ENCODE data around the gene MASTL.

The MASTL gene

GRCh38 chr10:27169849-27170248 lies 14.7 kb downstream of the MASTL start:
- no peaks in the 10 kb centered on the region for H4K20me1 ChIP-seq (ENCODE audit: insufficient read depth, low read length)
- H2AFZ ChIP-seq (ENCODE audit: low read depth, low read length), result no peak overlapping the region
- H3K4me1 ChIP-seq (ENCODE audit: insufficient read depth, low read length), result no peaks in the 10 kb centered on the region
- no peaks in the 10 kb centered on the region for H3K27me3 ChIP-seq (ENCODE audit: insufficient read depth, low read length, poor library complexity)
- TF ChIP-seq EZH2 (IDR thresholded peaks at IDR 0.05; ENCODE audit: borderline replicate concordance, low read depth, low read length, severe bottlenecking), result no peak
- H3K9me3 ChIP-seq (ENCODE audit: insufficient read depth, low read length, severe bottlenecking), result no peaks in the 10 kb centered on the region
- H3K4me2 ChIP-seq (ENCODE audit: insufficient read depth, low read length), result no peak overlapping the region
- ATAC-seq (ENCODE audit: insufficient read depth, low read depth), result no peak
- no peak for DNase-seq
- no peak overlapping the region for H3K27ac ChIP-seq (ENCODE audit: low read length)
- H3K9ac ChIP-seq (ENCODE audit: low read depth, low read length), result no peak overlapping the region
- H3K4me3 ChIP-seq (ENCODE audit: low read depth in 1 of 2, low read length in 2 of 2), result no peak overlapping the region
- no peaks in the 10 kb centered on the region for H3K79me2 ChIP-seq (ENCODE audit: insufficient read depth, low read length)
- peaks cover 91% of the 10 kb centered on the region for H3K36me3 ChIP-seq (ENCODE audit: insufficient read depth, low read length)

- no peaks in the 10 kb centered on the region for H3K4me1 ChIP-seq (ENCODE audit: insufficient read depth, low read length)
- no peak for ATAC-seq (ENCODE audit: insufficient read depth, low read depth)
- H3K9ac ChIP-seq (ENCODE audit: low read depth, low read length), result no peak overlapping the region
Observed at GRCh38 chr10:27188259-27188658, 33.1 kb downstream of the MASTL start.

GRCh38 chr10:27188897-27189296 lies 33.7 kb downstream of the MASTL start:
- TF ChIP-seq EZH2 (IDR thresholded peaks at IDR 0.05; ENCODE audit: borderline replicate concordance, low read depth, low read length, severe bottlenecking) (no peak), CTCF (IDR thresholded peaks at IDR 0.05; ENCODE audit: borderline replicate concordance, extremely low read depth, low read length, poor library complexity, severe bottlenecking) (no peak)
- DNase-seq, result no peak
- H3K4me3 ChIP-seq (ENCODE audit: low read depth in 1 of 2, low read length in 2 of 2), result no peak overlapping the region
- no peaks in the 10 kb centered on the region for H3K4me1 ChIP-seq (ENCODE audit: insufficient read depth, low read length)
- no peak overlapping the region for H2AFZ ChIP-seq (ENCODE audit: low read depth, low read length)
- no peaks in the 10 kb centered on the region for H3K79me2 ChIP-seq (ENCODE audit: insufficient read depth, low read length)
- no peaks in the 10 kb centered on the region for H3K9me3 ChIP-seq (ENCODE audit: insufficient read depth, low read length, severe bottlenecking)
- H4K20me1 ChIP-seq (ENCODE audit: insufficient read depth, low read length), result no peaks in the 10 kb centered on the region
- no peak overlapping the region for H3K9ac ChIP-seq (ENCODE audit: low read depth, low read length)
- no peaks in the 10 kb centered on the region for H3K27me3 ChIP-seq (ENCODE audit: insufficient read depth, low read length, poor library complexity)
- H3K4me2 ChIP-seq (ENCODE audit: insufficient read depth, low read length), result no peak overlapping the region
- no peak overlapping the region for H3K27ac ChIP-seq (ENCODE audit: low read length)
- ATAC-seq (ENCODE audit: insufficient read depth, low read depth), result no peak
- peaks cover 30% of the 10 kb centered on the region for H3K36me3 ChIP-seq (ENCODE audit: insufficient read depth, low read length)

More at GRCh38 chr10:27188259-27188658, 33.1 kb downstream of the MASTL start:
- Histone ChIP-seq H3K9me3 (ENCODE audit: insufficient read depth, low read length, severe bottlenecking) (no peaks in the 10 kb centered on the region), H2AFZ (ENCODE audit: low read depth, low read length) (no peak overlapping the region), H3K79me2 (ENCODE audit: insufficient read depth, low read length) (no peaks in the 10 kb centered on the region), H3K27ac (ENCODE audit: low read length) (no peak overlapping the region), H4K20me1 (ENCODE audit: insufficient read depth, low read length) (no peaks in the 10 kb centered on the region), H3K36me3 (ENCODE audit: insufficient read depth, low read length) (peaks cover 35% of the 10 kb centered on the region), H3K4me2 (ENCODE audit: insufficient read depth, low read length) (no peak overlapping the region), H3K4me3 (ENCODE audit: low read depth in 1 of 2, low read length in 2 of 2) (no peak overlapping the region), H3K27me3 (ENCODE audit: insufficient read depth, low read length, poor library complexity) (no peaks in the 10 kb centered on the region)
- no peak for DNase-seq
- TF ChIP-seq CTCF (IDR thresholded peaks at IDR 0.05; ENCODE audit: borderline replicate concordance, extremely low read depth, low read length, poor library complexity, severe bottlenecking) (no peak), EZH2 (IDR thresholded peaks at IDR 0.05; ENCODE audit: borderline replicate concordance, low read depth, low read length, severe bottlenecking) (no peak)

- peaks cover 15% of the 10 kb centered on the region for H3K36me3 ChIP-seq (ENCODE audit: insufficient read depth, low read length)
- no peaks in the 10 kb centered on the region for H3K27me3 ChIP-seq (ENCODE audit: insufficient read depth, low read length, poor library complexity)
- TF ChIP-seq EZH2 (IDR thresholded peaks at IDR 0.05; ENCODE audit: borderline replicate concordance, low read depth, low read length, severe bottlenecking) (no peak), CTCF (IDR thresholded peaks at IDR 0.05; ENCODE audit: borderline replicate concordance, extremely low read depth, low read length, poor library complexity, severe bottlenecking) (no peak)
- no peak overlapping the region for H3K4me2 ChIP-seq (ENCODE audit: insufficient read depth, low read length)
- H3K79me2 ChIP-seq (ENCODE audit: insufficient read depth, low read length), result no peaks in the 10 kb centered on the region
- no peaks in the 10 kb centered on the region for H4K20me1 ChIP-seq (ENCODE audit: insufficient read depth, low read length)
- H3K9ac ChIP-seq (ENCODE audit: low read depth, low read length), result no peak overlapping the region
- ATAC-seq (ENCODE audit: insufficient read depth, low read depth) (no peak), DNase-seq (no peak)
- no peak overlapping the region for H2AFZ ChIP-seq (ENCODE audit: low read depth, low read length)
- no peak overlapping the region for H3K27ac ChIP-seq (ENCODE audit: low read length)
- H3K4me3 ChIP-seq (ENCODE audit: low read depth in 1 of 2, low read length in 2 of 2), result no peak overlapping the region
- H3K4me1 ChIP-seq (ENCODE audit: insufficient read depth, low read length), result no peaks in the 10 kb centered on the region
- no peaks in the 10 kb centered on the region for H3K9me3 ChIP-seq (ENCODE audit: insufficient read depth, low read length, severe bottlenecking)
Observed at GRCh38 chr10:27190508-27190907, 35.4 kb downstream of the MASTL start.
